Hypothalamus (tissue), 51 donors: Measurements from ENCODE around the gene EVA1C.
"Not testable (repeated sequence)": the region's sequence is repeated elsewhere in the genome, so short reads cannot be mapped to it uniquely, and the experiment has no call there.

Experiments used
- DNase-seq, 51 donors: peaks; one replicate each; lab custom pipeline; 2025; lab: John Stamatoyannopoulos, UW

Gene EVA1C

GRCh38 chr21:32412162-32413014 is at the start of gene EVA1C:
EVA1C (plus strand) TSS chr21:32412706; CDS start chr21:32412854, 148 bp downstream.
- peak in 35 of 51 donors; percentile 24 to 80 (median 61) for DNase-seq

- peak in 5 of 51 donors; percentile 7 to 24 (median 9) for DNase-seq
These were observed 48.1 kb upstream of the EVA1C start for GRCh38 chr21:32364387-32364786.

DNA sequence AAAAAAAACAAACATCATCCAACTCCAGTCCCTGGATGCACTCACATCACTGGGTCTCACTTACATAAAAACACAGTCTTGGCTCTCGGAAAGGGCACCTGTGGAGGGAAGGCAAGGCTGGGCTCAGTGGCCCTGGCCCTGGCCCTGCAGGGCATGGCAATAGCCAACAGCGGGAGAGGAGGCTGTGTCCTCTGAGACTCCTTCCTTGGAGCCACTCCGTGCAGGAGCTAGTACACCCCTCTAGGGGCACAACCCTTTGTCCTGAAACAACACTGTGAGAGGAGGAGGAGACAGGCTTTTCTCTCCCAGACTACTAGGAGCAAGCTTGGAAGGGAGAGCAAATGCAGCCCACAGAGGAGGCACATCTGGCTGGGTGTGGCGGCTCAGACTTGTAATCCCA is 47.7 kb upstream of the EVA1C start:
- no peak for DNase-seq

GRCh38 chr21:32366191-32366590 is 46.3 kb upstream of the EVA1C start:
- DNase-seq = no peak

DNA sequence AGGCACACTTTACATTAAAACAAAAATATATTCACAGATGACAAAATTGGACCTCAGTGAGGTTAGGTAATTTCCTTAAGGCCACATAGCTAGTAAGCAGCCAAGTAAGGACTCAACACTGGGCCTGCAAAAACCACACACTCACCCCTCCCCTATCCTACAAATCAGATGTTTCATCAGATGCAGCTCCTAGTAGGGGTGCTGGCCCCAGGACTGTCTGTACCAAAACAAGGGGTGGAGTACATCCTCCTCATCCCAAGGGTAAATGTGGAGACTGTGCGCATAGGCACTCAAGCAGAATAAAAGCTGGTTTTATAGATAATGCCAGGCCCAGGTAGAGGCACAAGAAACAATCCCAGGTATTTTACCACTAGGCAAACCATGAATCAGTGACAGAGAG is 45.3 kb upstream of the EVA1C start:
- DNase-seq = no peak

DNA sequence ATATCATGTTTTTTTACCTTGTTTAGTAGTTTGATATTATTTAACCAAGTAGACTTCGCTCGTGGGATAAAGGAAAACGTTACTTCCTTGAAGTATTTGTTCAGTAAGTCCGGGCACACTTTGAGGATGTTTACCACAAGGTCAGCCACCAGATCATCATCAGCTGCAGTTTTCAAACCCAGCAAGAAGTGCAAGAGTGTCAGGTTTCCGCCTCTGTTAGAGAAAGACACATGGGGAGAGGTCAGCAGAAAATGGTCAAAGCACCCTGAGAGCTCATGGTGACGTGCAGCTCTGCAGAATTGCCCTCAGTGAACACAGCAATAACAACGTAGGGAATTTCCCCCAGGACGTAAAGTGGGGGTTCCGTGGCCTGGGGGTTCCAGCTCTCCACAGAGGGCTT is 44.1 kb upstream of the EVA1C start:
- no peak for DNase-seq

GRCh38 chr21:32368961-32369360 is 43.5 kb upstream of the EVA1C start:
- DNase-seq = not testable (repeated sequence)

- no peak for DNase-seq
These were observed 41.3 kb upstream of the EVA1C start for GRCh38 chr21:32370998-32371766.

DNA sequence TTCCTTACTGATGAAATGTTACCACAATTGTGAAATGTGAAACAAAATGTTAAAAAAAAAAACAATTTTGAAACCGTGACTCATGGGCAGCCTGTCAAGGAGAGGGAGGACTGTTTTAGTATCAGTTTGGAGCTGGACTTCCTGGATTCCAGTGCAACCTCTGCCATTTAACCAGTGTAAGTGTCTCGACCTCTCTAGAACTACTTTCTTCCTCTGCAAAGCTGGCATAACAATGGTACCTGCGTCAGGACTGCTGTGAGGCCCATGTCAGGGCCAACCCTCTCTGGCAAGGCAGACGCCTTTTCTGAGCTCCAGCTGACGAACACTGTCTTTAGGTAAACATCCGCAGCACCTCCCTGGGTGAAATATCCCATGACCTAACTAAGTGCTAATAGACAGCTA is 40.6 kb upstream of the EVA1C start:
- no peak for DNase-seq

GRCh38 chr21:32372755-32373154 is 39.8 kb upstream of the EVA1C start:
- DNase-seq = no peak

DNA sequence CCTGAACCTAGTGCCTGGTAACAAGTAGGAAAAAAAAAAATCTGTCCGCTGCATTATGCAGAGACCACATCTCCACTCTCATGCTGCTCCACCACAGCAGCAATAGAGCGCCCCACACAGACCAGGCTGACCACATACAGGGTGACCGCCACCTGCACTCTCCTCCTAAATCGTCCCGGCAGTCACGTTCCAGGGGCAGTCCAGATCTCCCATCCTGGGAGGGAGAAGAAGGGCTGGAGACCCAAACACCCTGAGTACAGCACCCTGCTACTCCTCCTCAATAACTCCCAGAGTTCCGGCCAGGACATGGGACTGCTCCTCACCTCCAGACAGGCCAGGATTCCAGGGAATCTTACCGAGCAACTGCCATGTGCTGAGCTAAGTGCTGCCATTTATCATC is 35.0 kb upstream of the EVA1C start:
- DNase-seq = no peak

DNA sequence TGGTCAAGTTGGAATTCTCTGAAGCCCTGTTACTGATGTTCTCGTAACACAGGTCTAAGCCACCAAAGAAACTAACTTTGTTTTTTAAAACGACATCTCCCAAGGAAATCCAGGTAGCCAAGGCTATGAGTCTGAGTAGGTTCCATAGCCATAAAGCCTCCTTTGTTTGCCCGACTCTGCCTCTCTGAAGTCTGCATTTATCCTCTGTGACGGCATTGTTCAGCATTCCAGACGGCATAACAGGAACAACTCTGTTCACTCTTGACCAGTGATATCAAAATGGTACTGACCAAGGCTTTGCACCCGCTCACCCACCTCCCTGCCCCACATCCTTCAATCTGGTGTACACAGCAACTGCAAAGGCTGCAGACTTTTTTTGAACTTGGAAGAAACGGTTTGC is 34.5 kb upstream of the EVA1C start:
- peak in 5 of 51 donors; percentile 8 to 17 (median 10) for DNase-seq

DNA sequence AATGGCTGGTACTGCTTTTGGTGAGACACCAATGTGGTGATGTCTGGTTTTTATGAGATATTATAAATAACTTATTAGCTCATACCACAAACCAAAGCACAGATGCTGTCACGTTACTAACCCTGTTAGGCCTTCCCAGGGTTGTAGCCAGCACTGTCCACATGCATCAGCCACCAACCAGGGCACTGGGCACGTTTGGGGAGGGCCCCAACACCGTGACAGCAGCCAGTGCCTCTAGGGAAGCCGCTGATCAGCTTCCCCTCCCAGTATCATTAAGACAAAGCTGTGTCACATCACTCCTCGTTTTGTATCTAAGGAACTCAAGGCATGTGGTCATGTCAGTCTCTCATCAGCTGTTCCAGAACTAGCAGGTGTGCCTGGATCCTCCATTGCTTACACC is 33.5 kb upstream of the EVA1C start:
- no peak for DNase-seq

DNA sequence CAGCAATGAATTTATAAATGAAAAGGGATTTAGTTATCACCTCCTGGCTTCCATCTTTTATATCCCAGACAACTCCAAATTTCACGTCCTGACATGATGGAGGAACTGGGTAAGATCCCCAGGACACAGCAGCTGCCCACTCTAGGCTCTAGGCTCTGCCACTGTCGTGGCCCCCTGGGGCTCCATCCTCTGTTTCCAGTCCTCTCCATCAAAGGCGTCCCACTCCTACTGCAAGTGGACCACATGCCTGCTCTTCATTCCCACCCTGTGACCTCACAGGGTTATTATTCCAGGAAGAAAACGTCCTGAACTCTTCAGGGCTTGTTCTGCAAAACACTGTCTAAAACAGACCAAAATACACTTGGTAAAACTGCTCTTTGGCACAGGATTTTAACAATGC is 31.6 kb upstream of the EVA1C start:
- DNase-seq = no peak

DNA sequence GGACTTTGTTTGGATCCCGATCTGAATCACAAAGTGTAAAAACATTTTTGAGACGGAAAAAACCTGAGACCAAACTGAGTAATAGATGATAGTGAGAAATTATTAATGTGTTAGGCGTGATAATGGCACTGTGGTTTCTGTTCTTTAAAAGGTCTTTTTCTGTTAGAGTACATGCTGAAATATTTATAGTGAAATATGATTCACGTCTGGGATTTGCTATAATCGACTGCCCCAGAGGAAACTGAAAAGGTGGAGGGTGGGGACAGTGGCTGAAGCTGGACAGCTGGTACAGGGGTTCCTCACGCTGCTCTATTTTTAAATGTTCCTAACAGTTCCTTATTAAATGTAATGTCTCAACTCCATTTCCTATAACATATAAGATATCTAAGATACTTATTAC is 30.9 kb upstream of the EVA1C start:
- DNase-seq = no peak

DNA sequence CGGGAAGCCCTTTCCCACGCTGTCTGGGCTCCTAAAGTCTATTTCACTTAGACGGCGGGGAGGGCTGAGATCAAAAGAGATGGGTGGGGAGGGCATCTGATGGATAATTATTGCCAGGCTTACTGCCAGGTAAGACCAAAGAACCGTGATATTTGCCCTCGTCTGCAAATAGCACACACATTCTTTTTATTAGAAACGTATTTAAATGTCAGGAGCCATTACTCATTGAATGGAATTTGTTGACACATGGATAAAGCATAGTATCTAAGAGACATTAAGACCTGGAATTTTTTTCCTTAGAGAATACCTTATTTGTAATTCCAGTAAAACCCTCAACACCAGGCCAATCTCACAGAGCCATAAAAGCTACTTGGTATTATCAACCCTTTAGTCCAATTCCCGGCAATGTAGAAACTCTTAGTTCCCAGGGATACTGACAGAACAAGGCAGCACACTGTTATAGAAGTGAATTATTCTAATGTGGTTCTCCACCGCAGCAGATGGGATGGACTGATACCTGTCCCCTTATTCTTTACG is 30.3 kb upstream of the EVA1C start:
- no peak for DNase-seq

DNA sequence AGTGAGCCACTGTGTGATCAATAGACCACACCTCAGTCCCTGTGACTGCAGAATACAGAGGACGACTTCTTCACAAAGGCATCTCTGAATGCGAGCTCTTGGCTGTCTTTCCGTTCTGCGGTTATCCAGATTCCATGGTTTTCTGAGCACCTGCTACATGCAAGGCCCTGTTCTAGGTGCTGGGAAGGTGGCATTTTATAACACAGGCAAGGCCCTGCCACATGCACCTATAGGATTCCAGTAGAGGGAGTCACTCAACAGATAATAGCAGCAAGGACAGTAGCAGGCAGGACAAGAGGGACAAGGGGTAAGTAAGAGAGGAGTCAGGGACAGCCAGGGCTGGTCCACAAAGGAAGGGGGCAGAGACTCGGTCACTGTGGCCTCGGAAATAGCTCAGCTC is 28.7 kb upstream of the EVA1C start:
- DNase-seq = no peak

- no peak for DNase-seq
These were observed 26.2 kb upstream of the EVA1C start for GRCh38 chr21:32386195-32386870.

DNA sequence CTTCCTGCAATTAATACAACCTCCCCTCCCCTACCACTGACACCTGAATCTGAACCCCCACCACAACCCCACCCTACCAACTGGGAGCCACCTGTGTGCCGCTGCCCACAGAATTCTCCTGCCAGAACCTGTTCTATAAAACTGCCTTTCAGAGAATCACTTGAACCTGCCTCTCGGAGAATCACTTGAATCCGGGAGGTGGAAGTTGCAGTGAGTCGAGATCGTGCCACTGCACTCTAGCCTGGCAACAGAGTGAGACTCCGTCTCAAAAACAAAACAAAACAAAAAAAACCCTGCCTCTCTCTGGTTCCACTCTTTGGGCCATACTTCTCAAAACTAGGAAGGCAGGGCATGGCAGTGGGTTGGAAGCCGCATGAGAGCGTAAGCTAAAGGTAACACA is 25.4 kb upstream of the EVA1C start:
- no peak for DNase-seq

- DNase-seq = no peak
These were observed 24.2 kb upstream of the EVA1C start for GRCh38 chr21:32388306-32388705.
